Body of pancreas (tissue), 4 donors: ENCODE measurements around the gene KPNA2. TPM values are rescaled to one million over a fixed set of nuclear protein-coding genes. Genes with fewer than 3 reads are reported as not detected.

Experiments used
- ATAC-seq: fragments of 150-250 bp; one replicate; pipeline ENCODE4 v1.9.1; 2016
- DNase-seq, 4 donors: peaks; one replicate each; pipeline ENCODE4 v3.0.0-alpha.2; 2019
- H3K27ac ChIP-seq, 4 donors: fragments of 200-600 bp; sonication (generic); 1 replicate in 3 of 4; 2 replicates in 1 of 4; pipeline versions ENCODE4 v1.5.1 to v1.6.1; 2016 to 2019; ENCODE audit warnings: mild to moderate bottlenecking in 1 of 4, mixed read lengths in 1 of 4, moderate library complexity in 1 of 4
- H3K27me3 ChIP-seq, 2 donors: fragments of 200-600 bp; sonication (generic); one replicate each; pipeline ENCODE4 v1.6.0; 2016; ENCODE audit warnings: mild to moderate bottlenecking in 1 of 2
- H3K36me3 ChIP-seq, 2 donors: fragments of 200-600 bp; sonication (generic); replicated peaks in 1 of 2; 2 replicates each; pipeline ENCODE4 v1.5.1; 2016; ENCODE audit warnings: low read depth in 2 of 2; ENCODE audit not compliant: insufficient read depth in 1 of 2
- H3K4me1 ChIP-seq: fragments of 200-600 bp; sonication (generic); one replicate; pipeline ENCODE4 v1.6.0; 2016
- H3K4me3 ChIP-seq, 2 donors: fragments of 200-600 bp; sonication (generic); 1 replicate in 1 of 2; 2 replicates in 1 of 2; pipeline ENCODE4 v1.5.1; 2016 to 2019
- H3K9me3 ChIP-seq, 3 donors: fragments of 200-600 bp; sonication (generic); 1 replicate in 2 of 3; 2 replicates in 1 of 3; pipeline ENCODE4 v1.5.1; 2016
- CTCF ChIP-seq, 7 experiments: fragments of 450-650 bp in 4 of 7; fragments of 200-600 bp in 3 of 7; sonication (generic) in 3 of 7; IDR thresholded peaks; one replicate each; pipeline ENCODE4 v1.5.1; 2016 to 2019; ENCODE audit warnings: antibody characterized with exemption in 7 of 7
- POLR2A ChIP-seq, 3 donors: fragments of 450-650 bp; IDR thresholded peaks; one replicate each; pipeline ENCODE4 v1.6.1; 2016; ENCODE audit warnings: antibody characterized with exemption in 3 of 3, mild to moderate bottlenecking in 2 of 3
- WGBS, 2 donors: methylation state at CpG; one replicate each; pipeline ENCODE4 v1.1.5; 2017; 5-methylcytosine and 5-hydroxymethylcytosine counted together
- intact Hi-C: fragments of 100-400 bp; cut with DNase I; formaldehyde crosslinking; loops from one replicate; pipeline ENCODE4 v1.15.1; 2023
- total RNA-seq, 2 donors: library from RNA; depleted of rRNA; stranded (reverse); fragments of >200 nt; gene quantifications; one replicate each; pipeline ENCODE4 v1.1.0, GENCODE V29; 2016

KPNA2 gene
- total RNA-seq, 2 donors from 2014 or later: 4.6 to 5.2 TPM

GRCh38 chr17:67999291-67999911 lies 36.1 kb upstream of the KPNA2 start:
- Histone ChIP-seq H3K4me3 (no peak overlapping the region), H3K27me3 (no peaks in the 10 kb centered on the region), H3K4me1 (peaks cover 16% of the 10 kb centered on the region), H3K36me3 (no peaks in the 10 kb centered on the region), H3K9me3 (no peaks in the 10 kb centered on the region), H3K27ac (no peak overlapping the region)
- no peak for DNase-seq
- intact Hi-C loops: no loop called here
- 93 to 97% methylated on average over 3 of the region's 3 CpGs for WGBS, 2 donors
- no peak for ATAC-seq
- TF ChIP-seq POLR2A (IDR thresholded peaks at IDR 0.05): no peak
- TF ChIP-seq CTCF (IDR thresholded peaks at IDR 0.05): no peak

- Histone ChIP-seq H3K4me1 (no peaks in the 10 kb centered on the region), H3K9me3 (no peaks in the 10 kb centered on the region), H3K36me3 (no peaks in the 10 kb centered on the region), H3K4me3 (no peak overlapping the region), H3K27me3 (no peaks in the 10 kb centered on the region), H3K27ac (no peak overlapping the region)
- no peak for TF ChIP-seq POLR2A (IDR thresholded peaks at IDR 0.05)
- TF ChIP-seq CTCF (IDR thresholded peaks at IDR 0.05): no peak
- no peak for ATAC-seq
- 73 to 86% methylated on average over 3 of the region's 3 CpGs for WGBS, 2 donors
- intact Hi-C loops: no loop called here
- DNase-seq: no peak
Observed at GRCh38 chr17:68004201-68004600, 31.3 kb upstream of the KPNA2 start.

GRCh38 chr17:68006797-68007196 lies 28.7 kb upstream of the KPNA2 start:
- Histone ChIP-seq H3K27me3 (no peaks in the 10 kb centered on the region), H3K27ac (no peak overlapping the region), H3K4me3 (no peak overlapping the region), H3K4me1 (no peaks in the 10 kb centered on the region), H3K36me3 (no peaks in the 10 kb centered on the region), H3K9me3 (no peaks in the 10 kb centered on the region)
- no peak for ATAC-seq
- no peak for DNase-seq
- TF ChIP-seq POLR2A (IDR thresholded peaks at IDR 0.05) (no peak), CTCF (IDR thresholded peaks at IDR 0.05) (no peak)
- intact Hi-C loops: no loop called here
- 76 to 80% methylated on average over 1 to 6 of the region's 6 CpGs for WGBS, 2 donors

- ATAC-seq (peak; percentile 71), DNase-seq (peak; percentile 40 to 61 (median 53))
Observed at GRCh38 chr17:68011199-68011665, 24.3 kb upstream of the KPNA2 start.

More at GRCh38 chr17:68011199-68011665, 24.3 kb upstream of the KPNA2 start:
- Histone ChIP-seq H3K27me3 (no peaks in the 10 kb centered on the region), H3K9me3 (no peaks in the 10 kb centered on the region), H3K4me3 (no peak overlapping the region), H3K36me3 (no peaks in the 10 kb centered on the region), H3K27ac (no peak overlapping the region), H3K4me1 (no peaks in the 10 kb centered on the region)
- intact Hi-C loops: no loop called here
- 36 to 61% methylated on average over 12 to 20 of the region's 20 CpGs for WGBS, 2 donors
- TF ChIP-seq CTCF (IDR thresholded peaks at IDR 0.05) (peak; percentile 21 to 83 (median 53)), POLR2A (IDR thresholded peaks at IDR 0.05) (no peak)
